GM12878 (cell line): ENCODE measurements around the gene MYL3. TPM values are rescaled to one million over a fixed set of nuclear protein-coding genes. Genes with fewer than 3 reads are reported as not detected.
A peak's percentile ranks its signal among the peaks of the same experiment; 100 is the strongest.

Source experiments
- ATAC-seq: fragments of 200-7000 bp; cut with Tn5 transposase; 3 replicates; pipeline ENCODE4 v1.9.1; 2020; ENCODE audit warnings: mild to moderate bottlenecking, moderate library complexity
- BruUV-seq: library from RNA; stranded (reverse); fragments of 400-500 nt; replicated peaks from 2 replicates; lab custom pipeline; 2021; lab: Mats Ljungman, UMichigan
- CTCF ChIA-PET: fragments of 300-600 bp; sonication (Branson Sonifier 250); formaldehyde crosslinking; extraction: SDS; loops from one replicate; lab custom pipeline; 2021; ENCODE audit warnings: inconsistent platforms; lab: Yijun Ruan, JAX
- POLR2A ChIA-PET: fragments of 350-600 bp; formaldehyde crosslinking; extraction: SDS; loops from one replicate; lab custom pipeline; 2021; ENCODE audit warnings: inconsistent platforms; lab: Charles Lee
- RAD21 ChIA-PET: fragments of 300-600 bp; sonication (Branson Sonifier 250); formaldehyde crosslinking; loops from one replicate; lab custom pipeline; 2023; ENCODE audit warnings: antibody characterized with exemption; ENCODE audit not compliant: unreplicated experiment; lab: Charles Lee
- SMC1A ChIA-PET: fragments of 300-600 bp; sonication (Branson Sonifier 250); formaldehyde crosslinking; loops from one replicate; lab custom pipeline; 2023; ENCODE audit not compliant: unreplicated experiment, uncharacterized antibody; lab: Charles Lee
- DNase-seq: peaks from one replicate; pipeline ENCODE4 v3.0.0-alpha.2; 2011; ENCODE audit warnings: low read depth, low spot score
- FAIRE-seq: peaks from 3 replicates; lab custom pipeline; 2011; peaks lifted over from hg19 to GRCh38; lab: Jason Lieb, UNC
- H2AFZ ChIP-seq: 2 replicates; pipeline ENCODE4 v1.6.0; 2011; ENCODE audit warnings: low read depth, low read length, control low read depth; ENCODE audit not compliant: control insufficient read depth
- H3K27ac ChIP-seq: 2 replicates; pipeline ENCODE4 v1.5.1; 2011; ENCODE audit warnings: control low read depth; ENCODE audit not compliant: control insufficient read depth, insufficient read depth
- H3K27me3 ChIP-seq, 2 experiments: replicated peaks in 1 of 2; 2 replicates each; pipeline versions ENCODE4 v1.6.0 to v1.6.1; 2011; ENCODE audit warnings: low read length in 1 of 2; ENCODE audit not compliant: control insufficient read depth in 2 of 2, insufficient read depth in 2 of 2
- H3K36me3 ChIP-seq, 2 experiments: 2 replicates each; pipeline ENCODE4 v1.5.1; 2011; ENCODE audit warnings: low read length in 1 of 2; ENCODE audit not compliant: control insufficient read depth in 2 of 2, insufficient read depth in 2 of 2
- H3K4me1 ChIP-seq: 2 replicates; pipeline ENCODE4 v1.6.1; 2011; ENCODE audit warnings: mild to moderate bottlenecking, low read length, moderate library complexity, mixed read lengths; ENCODE audit not compliant: control insufficient read depth, insufficient read depth
- H3K4me2 ChIP-seq: 2 replicates; pipeline ENCODE4 v1.6.0; 2011; ENCODE audit warnings: control low read depth; ENCODE audit not compliant: control insufficient read depth, insufficient read depth
- H3K4me3 ChIP-seq: fragments of 200-600 bp; sonication (generic); 2 replicates; pipeline ENCODE4 v1.5.1; 2016
- H3K79me2 ChIP-seq: 2 replicates; pipeline ENCODE4 v1.6.0; 2011; ENCODE audit warnings: low read length; ENCODE audit not compliant: control insufficient read depth, insufficient read depth
- H3K9ac ChIP-seq: 2 replicates; pipeline ENCODE4 v1.8.0; 2011; ENCODE audit warnings: low read length, control low read depth, mixed read lengths; ENCODE audit not compliant: control insufficient read depth, insufficient read depth
- H3K9me3 ChIP-seq: replicated peaks from 3 replicates; pipeline ENCODE4 v1.5.1; 2011; ENCODE audit warnings: mild to moderate bottlenecking, low read length; ENCODE audit not compliant: control insufficient read depth, insufficient read depth
- H4K20me1 ChIP-seq: 2 replicates; pipeline ENCODE4 v1.6.0; 2011; ENCODE audit not compliant: control insufficient read depth, insufficient read depth
- NR2C1 ChIP-seq: fragments of 450-650 bp; IDR thresholded peaks from 2 replicates; pipeline ENCODE4 v1.6.1; 2017; ENCODE audit warnings: antibody characterized with exemption, mild to moderate bottlenecking, moderate library complexity
- RAD21 ChIP-seq: IDR thresholded peaks from 2 replicates; pipeline ENCODE4 v1.6.1; 2011; ENCODE audit warnings: mild to moderate bottlenecking, low read depth, low read length, moderate library complexity; ENCODE audit not compliant: insufficient read depth
- WGBS: methylation state at CpG from one replicate; pipeline ENCODE4 v1.1.6; 2016; ENCODE audit warnings: low lambda C conversion rate; ENCODE audit not compliant: insufficient replicate concordance, insufficient coverage; ENCODE audit errors: missing lambda C conversion rate; 5-methylcytosine and 5-hydroxymethylcytosine counted together
- in situ Hi-C: fragments of 300-500 bp; cut with MboI; formaldehyde crosslinking; loops from 9 replicates; pipeline ENCODE4 v1.14.3; 2018; ENCODE audit warnings: mixed read lengths
- intact Hi-C: fragments of 100-400 bp; cut with micrococcal nuclease; formaldehyde crosslinking; loops from one replicate; pipeline ENCODE4 v1.14.2; 2022; ENCODE audit not compliant: unreplicated experiment
- polyA plus RNA-seq, 11 experiments: library from polyadenylated mRNA; depleted of rRNA in 4 of 11; unstranded in 6 of 11; stranded (reverse) in 5 of 11; fragments of >200 nt; fragmentation: Nextera tagmentation in 4 of 11; fragmentation: Illumina TruSeq in 1 of 11; extraction: Ambion mirVana in 4 of 11; extraction: Trizol in 1 of 11; gene quantifications; 1 replicate in 1 of 11; 2 replicates in 10 of 11; pipeline versions ENCODE4 v1.2.1 to v1.2.3, GENCODE V29; 2011 to 2016; ENCODE audit warnings: inconsistent platforms in 2 of 11, missing spikeins in 2 of 11, low read depth in 1 of 11
- total RNA-seq, 4 experiments: library from RNA; depleted of rRNA in 3 of 4; stranded (reverse); fragments of >200 nt in 3 of 4; fragmentation: Illumina TruSeq in 1 of 4; extraction: Trizol in 1 of 4; gene quantifications; 2 replicates each; pipeline versions ENCODE4 v1.2.1 to v1.2.3, GENCODE V29; 2013 to 2021
- TF ChIP-seq, protein P1 (sequence below), 3 experiments: IDR thresholded peaks in 2 of 3; conservative IDR thresholded peaks in 1 of 3; 2 replicates each; pipeline ENCODE4 v1.5.1; 2011; ENCODE audit warnings: low read depth in 3 of 3, low read length in 3 of 3, mild to moderate bottlenecking in 3 of 3, control low read depth in 2 of 3, moderate library complexity in 2 of 3, inconsistent platforms in 1 of 3, mixed read lengths in 1 of 3; ENCODE audit not compliant: control insufficient read depth in 2 of 3, insufficient read depth in 1 of 3; ENCODE audit errors: extremely low read depth in 1 of 3

The MYL3 gene
- total and polyA plus RNA-seq, 10 of the 15 experiments (the other 5 are each of a cell fraction or from before 2014, with no cell fraction given) = 0.40 TPM; not detected in 9

DNA sequence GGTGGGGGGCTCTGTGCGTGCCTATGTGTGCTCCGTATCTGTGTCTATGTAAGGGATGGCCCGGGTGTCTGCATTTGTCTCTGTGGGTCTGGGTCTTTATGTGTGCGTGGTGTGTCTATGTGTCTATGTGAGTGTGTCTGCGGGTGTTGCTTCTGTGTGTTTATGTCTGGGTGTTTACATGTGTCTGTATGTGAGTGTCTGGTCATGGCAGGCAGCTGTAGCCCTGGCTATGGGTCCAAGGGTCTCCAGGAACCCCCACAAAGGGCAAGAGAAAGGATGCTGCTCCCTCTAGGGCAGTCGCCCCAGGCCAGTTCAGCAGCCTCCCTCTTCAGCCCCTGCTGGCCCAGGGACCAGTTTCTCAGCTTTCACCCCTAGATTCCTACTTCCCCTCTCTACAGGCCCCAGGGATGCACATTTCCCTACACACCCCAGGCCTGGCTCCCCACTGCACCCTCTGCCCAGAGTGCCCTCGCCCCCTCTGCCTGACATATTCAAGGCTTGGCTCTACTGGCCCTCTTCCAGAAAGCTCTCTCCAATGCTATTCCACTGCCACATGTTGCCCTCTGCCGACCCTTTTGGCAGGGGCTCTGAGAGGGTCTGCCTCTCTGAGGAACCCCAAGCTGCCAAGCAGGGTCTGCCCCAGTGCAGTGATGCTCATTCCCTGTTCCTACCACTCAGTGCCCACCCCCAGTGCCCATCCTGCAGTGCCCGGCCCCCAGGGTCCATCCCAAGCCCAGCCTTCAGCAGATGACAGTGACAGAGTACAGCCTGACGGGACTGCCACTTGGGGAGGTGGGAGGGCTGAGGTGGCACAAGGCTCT is 1.0 kb upstream of the MYL3 start:
- H3K9ac ChIP-seq = no peak overlapping the region
- TF ChIP-seq, protein P1, sequence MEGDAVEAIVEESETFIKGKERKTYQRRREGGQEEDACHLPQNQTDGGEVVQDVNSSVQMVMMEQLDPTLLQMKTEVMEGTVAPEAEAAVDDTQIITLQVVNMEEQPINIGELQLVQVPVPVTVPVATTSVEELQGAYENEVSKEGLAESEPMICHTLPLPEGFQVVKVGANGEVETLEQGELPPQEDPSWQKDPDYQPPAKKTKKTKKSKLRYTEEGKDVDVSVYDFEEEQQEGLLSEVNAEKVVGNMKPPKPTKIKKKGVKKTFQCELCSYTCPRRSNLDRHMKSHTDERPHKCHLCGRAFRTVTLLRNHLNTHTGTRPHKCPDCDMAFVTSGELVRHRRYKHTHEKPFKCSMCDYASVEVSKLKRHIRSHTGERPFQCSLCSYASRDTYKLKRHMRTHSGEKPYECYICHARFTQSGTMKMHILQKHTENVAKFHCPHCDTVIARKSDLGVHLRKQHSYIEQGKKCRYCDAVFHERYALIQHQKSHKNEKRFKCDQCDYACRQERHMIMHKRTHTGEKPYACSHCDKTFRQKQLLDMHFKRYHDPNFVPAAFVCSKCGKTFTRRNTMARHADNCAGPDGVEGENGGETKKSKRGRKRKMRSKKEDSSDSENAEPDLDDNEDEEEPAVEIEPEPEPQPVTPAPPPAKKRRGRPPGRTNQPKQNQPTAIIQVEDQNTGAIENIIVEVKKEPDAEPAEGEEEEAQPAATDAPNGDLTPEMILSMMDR (IDR thresholded peaks at IDR 0.05 in 2 of 3, conservative IDR thresholded peaks at IDR 0.05 in 1 of 3; ENCODE audit: control insufficient read depth in 2 of 3, extremely low read depth in 1 of 3, insufficient read depth in 1 of 3, low read depth in 3 of 3, low read length in 3 of 3) = peak in 1 of 3 experiments; percentile 10; a peak in 1 of 6 replicates
- no peak for TF ChIP-seq NR2C1
- 0 out of 2 replicates have a peak, but pooled peaks have one; percentile 22 for TF ChIP-seq RAD21
- TF ChIP-seq, all 136 proteins: peak for 2
- FAIRE-seq (no peak), DNase-seq (no peak), ATAC-seq (no peak)
- H2AFZ ChIP-seq = no peak overlapping the region
- POLR2A ChIA-PET = no interaction called here
- no peaks in the 10 kb centered on the region for H3K9me3 ChIP-seq
- no peak overlapping the region for H3K27ac ChIP-seq
- CTCF ChIA-PET = interaction anchor here (0.9 to 1.2 kb wide), 4 partner anchors 31 to 163 kb away, joined by 3 to 5 read pairs (median 3); partner anchors contain the start of gene TMIE
- H3K4me1 ChIP-seq = no peaks in the 10 kb centered on the region
- no peak overlapping the region for H3K4me3 ChIP-seq
- no peaks in the 10 kb centered on the region for H3K36me3 ChIP-seq
- SMC1A ChIA-PET = no interaction called here
- no peaks in the 10 kb centered on the region for H3K27me3 ChIP-seq
- in situ Hi-C loops = no loop called here
- H4K20me1 ChIP-seq = no peaks in the 10 kb centered on the region
- H3K79me2 ChIP-seq = no peaks in the 10 kb centered on the region
- no peak overlapping the region for H3K4me2 ChIP-seq
- RAD21 ChIA-PET = no interaction called here
- BruUV-seq = no TSS peak
- 25% methylated on average over 10 of the region's 10 CpGs for WGBS
- intact Hi-C loops = no loop called here
